HG03354 (cell line): Measurements from ENCODE around the gene PRDM16.
"Not testable (repeated sequence)": the region's sequence is repeated elsewhere in the genome, so short reads cannot be mapped to it uniquely, and the experiment has no call there.

ENCODE experiments used
- ATAC-seq: cut with Tn5 transposase; IDR thresholded peaks from one replicate; pipeline ENCODE4 v1.9.1; 2021; ENCODE audit warnings: mild to moderate bottlenecking; ENCODE audit not compliant: unreplicated experiment, poor library complexity, severe bottlenecking

The PRDM16 gene

GRCh38 chr1:3077561-3077960 lies 8.6 kb downstream of the PRDM16 start:
- ATAC-seq, result no peak

GRCh38 chr1:3078430-3078861 lies 9.4 kb downstream of the PRDM16 start:
- no peak for ATAC-seq

GRCh38 chr1:3078871-3079270 lies 9.9 kb downstream of the PRDM16 start:
- ATAC-seq, result no peak

- ATAC-seq, result no peak
These were observed 10.5 kb downstream of the PRDM16 start for GRCh38 chr1:3079381-3080052.

GRCh38 chr1:3080053-3080955 lies 11.3 kb downstream of the PRDM16 start:
- no peak for ATAC-seq

- no peak for ATAC-seq
These were observed 12.2 kb downstream of the PRDM16 start for GRCh38 chr1:3081171-3081683.

- no peak for ATAC-seq
These were observed 13.0 kb downstream of the PRDM16 start for GRCh38 chr1:3082051-3082450.

GRCh38 chr1:3082571-3083516 lies 13.8 kb downstream of the PRDM16 start:
- ATAC-seq, result no peak

GRCh38 chr1:3084154-3084553 lies 15.2 kb downstream of the PRDM16 start:
- no peak for ATAC-seq

- ATAC-seq, result no peak
These were observed 15.7 kb downstream of the PRDM16 start for GRCh38 chr1:3084726-3085125.

- ATAC-seq, result no peak
These were observed 16.7 kb downstream of the PRDM16 start for GRCh38 chr1:3085721-3086120.

GRCh38 chr1:3086272-3086974 lies 17.4 kb downstream of the PRDM16 start:
- ATAC-seq, result no peak

GRCh38 chr1:3087049-3087448 lies 18.0 kb downstream of the PRDM16 start:
- ATAC-seq, result no peak

- ATAC-seq, result not testable (repeated sequence)
These were observed 19.1 kb downstream of the PRDM16 start for GRCh38 chr1:3087946-3088668.

GRCh38 chr1:3089490-3089889 lies 20.5 kb downstream of the PRDM16 start:
- no peak for ATAC-seq

GRCh38 chr1:3091334-3091733 lies 22.3 kb downstream of the PRDM16 start:
- ATAC-seq, result no peak

GRCh38 chr1:3092530-3092929 lies 23.5 kb downstream of the PRDM16 start:
- no peak for ATAC-seq

- ATAC-seq, result no peak
These were observed 25.1 kb downstream of the PRDM16 start for GRCh38 chr1:3093898-3094626.
